Astrocyte (in vitro differentiated cells and primary cell): ENCODE measurements around the gene C19orf85.
A peak's percentile ranks its signal among the peaks of the same experiment; 100 is the strongest.

Experiments used
- EZH2 ChIP-seq: IDR thresholded peaks from 2 replicates; pipeline ENCODE4 v1.6.1; 2012; ENCODE audit warnings: mild to moderate bottlenecking, low read length, inconsistent platforms; ENCODE audit not compliant: insufficient read depth
- TF ChIP-seq, protein P1 (sequence below): IDR thresholded peaks from 2 replicates; pipeline ENCODE4 v1.5.1; 2011; ENCODE audit warnings: low read depth, mild to moderate bottlenecking, inconsistent platforms, low read length, moderate library complexity; ENCODE audit not compliant: insufficient read depth

DNA sequence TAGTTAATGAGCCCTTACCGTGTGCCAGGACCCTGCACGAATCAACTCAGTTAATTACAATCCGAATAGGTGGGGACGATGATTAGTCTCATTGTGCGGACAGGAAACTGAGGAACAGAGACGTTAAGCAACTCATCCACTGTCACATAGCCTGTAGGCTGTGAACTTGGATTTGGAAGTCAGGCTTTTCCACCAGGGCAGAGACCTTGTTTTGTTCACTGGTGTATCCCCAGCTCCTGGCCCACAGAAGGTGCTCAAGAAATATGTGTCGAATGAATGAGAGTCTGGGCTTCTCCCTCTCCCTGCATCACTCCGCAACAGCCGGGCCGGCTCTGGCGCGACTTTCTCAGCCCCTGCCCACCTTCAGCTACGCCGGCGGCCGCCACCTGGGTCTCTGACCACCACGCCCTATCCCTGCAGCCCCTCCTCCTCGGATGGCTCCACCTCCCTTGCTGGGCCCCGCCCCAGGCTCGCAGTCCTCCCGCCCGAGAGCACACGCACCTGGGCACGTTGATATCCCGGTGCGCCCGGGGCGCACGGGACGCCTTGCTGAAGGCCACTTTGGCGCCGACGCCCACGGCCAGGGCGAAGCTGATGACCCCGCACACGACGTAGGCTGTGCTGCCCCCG, 22.7 kb downstream of the C19orf85 start:
- TF ChIP-seq, protein P1, sequence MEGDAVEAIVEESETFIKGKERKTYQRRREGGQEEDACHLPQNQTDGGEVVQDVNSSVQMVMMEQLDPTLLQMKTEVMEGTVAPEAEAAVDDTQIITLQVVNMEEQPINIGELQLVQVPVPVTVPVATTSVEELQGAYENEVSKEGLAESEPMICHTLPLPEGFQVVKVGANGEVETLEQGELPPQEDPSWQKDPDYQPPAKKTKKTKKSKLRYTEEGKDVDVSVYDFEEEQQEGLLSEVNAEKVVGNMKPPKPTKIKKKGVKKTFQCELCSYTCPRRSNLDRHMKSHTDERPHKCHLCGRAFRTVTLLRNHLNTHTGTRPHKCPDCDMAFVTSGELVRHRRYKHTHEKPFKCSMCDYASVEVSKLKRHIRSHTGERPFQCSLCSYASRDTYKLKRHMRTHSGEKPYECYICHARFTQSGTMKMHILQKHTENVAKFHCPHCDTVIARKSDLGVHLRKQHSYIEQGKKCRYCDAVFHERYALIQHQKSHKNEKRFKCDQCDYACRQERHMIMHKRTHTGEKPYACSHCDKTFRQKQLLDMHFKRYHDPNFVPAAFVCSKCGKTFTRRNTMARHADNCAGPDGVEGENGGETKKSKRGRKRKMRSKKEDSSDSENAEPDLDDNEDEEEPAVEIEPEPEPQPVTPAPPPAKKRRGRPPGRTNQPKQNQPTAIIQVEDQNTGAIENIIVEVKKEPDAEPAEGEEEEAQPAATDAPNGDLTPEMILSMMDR, result no peak
- TF ChIP-seq EZH2, result peak; percentile 97
